H1 (cell line): ENCODE data around the gene LTBR. TPM values are rescaled to one million over a fixed set of nuclear protein-coding genes. Genes with fewer than 3 reads are reported as not detected.

ENCODE experiments used
- CTCF ChIA-PET: fragments of 300-600 bp; sonication (Branson Sonifier 250); formaldehyde crosslinking; loops from one replicate; lab custom pipeline; 2021; ENCODE audit not compliant: partially characterized antibody; lab: Charles Lee
- POLR2A ChIA-PET: fragments of 300-600 bp; sonication (Branson Sonifier 250); formaldehyde crosslinking; loops from one replicate; lab custom pipeline; 2021; ENCODE audit warnings: inconsistent platforms; ENCODE audit not compliant: partially characterized antibody; lab: Charles Lee
- DNase-seq, 2 experiments: peaks; one replicate each; pipeline versions ENCODE4 v3.0.0 to v3.0.0-alpha.2; 2010 to 2022; ENCODE audit warnings: low spot score in 2 of 2, low read depth in 1 of 2, mixed read lengths in 1 of 2
- FAIRE-seq: peaks from 2 replicates; lab custom pipeline; 2011; peaks lifted over from hg19 to GRCh38; lab: Jason Lieb, UNC
- H2AFZ ChIP-seq: 2 replicates; pipeline ENCODE4 v1.8.1; 2012; ENCODE audit warnings: low read length, inconsistent platforms
- H2AK5ac ChIP-seq: 2 replicates; pipeline ENCODE4 v1.6.1; 2013; ENCODE audit warnings: low read depth, low read length
- H2BK120ac ChIP-seq: replicated peaks from 2 replicates; pipeline ENCODE3; 2013; ENCODE audit warnings: low read depth, low read length, inconsistent platforms
- H2BK12ac ChIP-seq: 2 replicates; pipeline ENCODE4 v1.6.1; 2013; ENCODE audit warnings: low read depth, low read length
- H2BK15ac ChIP-seq: 2 replicates; pipeline ENCODE4 v1.6.1; 2013; ENCODE audit warnings: low read length
- H2BK20ac ChIP-seq: 2 replicates; pipeline ENCODE4 v1.6.1; 2013; ENCODE audit warnings: low read length
- H2BK5ac ChIP-seq: 2 replicates; pipeline ENCODE4 v1.6.1; 2013; ENCODE audit warnings: low read depth, low read length
- H3K14ac ChIP-seq: 2 replicates; pipeline ENCODE4 v1.6.1; 2013; ENCODE audit warnings: inconsistent platforms; ENCODE audit not compliant: insufficient read length
- H3K18ac ChIP-seq: 2 replicates; pipeline ENCODE4 v1.6.1; 2013; ENCODE audit warnings: low read length; ENCODE audit errors: extremely low read depth
- H3K23ac ChIP-seq: 2 replicates; pipeline ENCODE4 v1.6.1; 2013; ENCODE audit warnings: inconsistent platforms; ENCODE audit not compliant: insufficient read length
- H3K23me2 ChIP-seq: 2 replicates; pipeline ENCODE4 v1.6.1; 2013; ENCODE audit warnings: low read depth, low read length
- H3K27ac ChIP-seq: 2 replicates; pipeline ENCODE4 v1.6.1; 2011; ENCODE audit warnings: low read depth, low read length, inconsistent platforms
- H3K27me3 ChIP-seq, 4 experiments: replicated peaks in 1 of 4; 1 replicate in 1 of 4; 2 replicates in 3 of 4; pipeline versions ENCODE4 v1.6.1 to v1.8.1; 2011 to 2013; ENCODE audit warnings: low read length in 3 of 4, mild to moderate bottlenecking in 3 of 4, inconsistent platforms in 2 of 4, mixed read lengths in 2 of 4, moderate library complexity in 1 of 4; ENCODE audit not compliant: control insufficient read depth in 3 of 4, insufficient read depth in 3 of 4; ENCODE audit errors: extremely low read depth in 1 of 4
- H3K36me3 ChIP-seq, 4 experiments: 2 replicates each; pipeline versions ENCODE4 v1.6.1 to v1.8.1; 2011 to 2013; ENCODE audit warnings: mild to moderate bottlenecking in 4 of 4, low read length in 3 of 4, moderate library complexity in 2 of 4, control low read depth in 1 of 4, inconsistent platforms in 1 of 4; ENCODE audit not compliant: insufficient read depth in 4 of 4, control insufficient read depth in 2 of 4
- H3K4ac ChIP-seq: replicated peaks from 2 replicates; pipeline ENCODE3; 2013; ENCODE audit warnings: low read length, low read depth, mixed read lengths, inconsistent platforms; ENCODE audit not compliant: insufficient read length
- H3K4me1 ChIP-seq, 4 experiments: replicated peaks in 1 of 4; 1 replicate in 1 of 4; 2 replicates in 3 of 4; pipeline versions ENCODE4 v1.6.1 to v1.8.1; 2011 to 2013; ENCODE audit warnings: low read length in 3 of 4, inconsistent platforms in 2 of 4, mixed read lengths in 1 of 4; ENCODE audit not compliant: insufficient read depth in 4 of 4, control insufficient read depth in 3 of 4
- H3K4me2 ChIP-seq, 2 experiments: 2 replicates each; pipeline versions ENCODE4 v1.6.1 to v1.8.1; 2011 to 2013; ENCODE audit warnings: low read depth in 2 of 2, low read length in 2 of 2, control low read depth in 1 of 2, inconsistent platforms in 1 of 2, mild to moderate bottlenecking in 1 of 2; ENCODE audit not compliant: insufficient read depth in 1 of 2
- H3K4me3 ChIP-seq, 4 experiments: fragments of 200-600, 300-600 bp in 1 of 4; sonication (generic), shearing (Covaris generic), sonication (Bioruptor Twin) in 1 of 4; 2 replicates each; pipeline versions ENCODE4 v1.5.1 to v1.8.1; 2011 to 2016; ENCODE audit warnings: low read length in 4 of 4, low read depth in 3 of 4, control low read depth in 2 of 4, inconsistent platforms in 2 of 4, mild to moderate bottlenecking in 2 of 4, mixed read lengths in 1 of 4, moderate library complexity in 1 of 4; ENCODE audit not compliant: insufficient read depth in 2 of 4; ENCODE audit errors: extremely low read depth in 1 of 4
- H3K56ac ChIP-seq: replicated peaks from 2 replicates; pipeline ENCODE3; 2013; ENCODE audit warnings: low read depth, mild to moderate bottlenecking, mixed read lengths, low read length, inconsistent platforms; ENCODE audit not compliant: insufficient read length
- H3K79me1 ChIP-seq: 2 replicates; pipeline ENCODE4 v1.6.1; 2013; ENCODE audit warnings: low read depth, low read length, control low read depth
- H3K79me2 ChIP-seq, 2 experiments: 2 replicates each; pipeline versions ENCODE4 v1.6.1 to v1.8.1; 2012 to 2013; ENCODE audit warnings: low read length in 2 of 2, mild to moderate bottlenecking in 2 of 2, inconsistent platforms in 1 of 2; ENCODE audit not compliant: insufficient read depth in 2 of 2, control insufficient read depth in 1 of 2
- H3K9ac ChIP-seq, 4 experiments: replicated peaks in 1 of 4; 1 replicate in 1 of 4; 2 replicates in 3 of 4; pipeline versions ENCODE4 v1.6.1 to v1.8.1; 2011 to 2013; ENCODE audit warnings: low read depth in 3 of 4, low read length in 3 of 4, control low read depth in 2 of 4, mild to moderate bottlenecking in 2 of 4, moderate library complexity in 2 of 4, inconsistent platforms in 1 of 4; ENCODE audit errors: extremely low read depth in 1 of 4
- H3K9me3 ChIP-seq, 2 experiments: 2 replicates each; pipeline versions ENCODE4 v1.6.1 to v1.8.1; 2012 to 2013; ENCODE audit warnings: mild to moderate bottlenecking in 2 of 2, moderate library complexity in 2 of 2, control low read depth in 1 of 2, inconsistent platforms in 1 of 2, low read depth in 1 of 2, low read length in 1 of 2, mixed read lengths in 1 of 2; ENCODE audit not compliant: insufficient read depth in 2 of 2
- H4K20me1 ChIP-seq, 2 experiments: replicated peaks in 1 of 2; 2 replicates each; pipeline versions ENCODE3 to v1.8.1; 2011 to 2013; ENCODE audit warnings: inconsistent platforms in 2 of 2, low read length in 2 of 2, mild to moderate bottlenecking in 1 of 2; ENCODE audit not compliant: insufficient read depth in 2 of 2, control insufficient read depth in 1 of 2
- H4K5ac ChIP-seq: 2 replicates; pipeline ENCODE4 v1.6.1; 2013; ENCODE audit warnings: low read length, low read depth, mixed read lengths, inconsistent platforms; ENCODE audit not compliant: insufficient read length
- H4K8ac ChIP-seq: 2 replicates; pipeline ENCODE4 v1.8.0; 2013; ENCODE audit warnings: mild to moderate bottlenecking, moderate library complexity, low read length, inconsistent platforms; ENCODE audit not compliant: insufficient read depth; ENCODE audit errors: extremely low read depth
- H4K91ac ChIP-seq: replicated peaks from 2 replicates; pipeline ENCODE3; 2013; ENCODE audit warnings: low read length, mixed read lengths, inconsistent platforms; ENCODE audit not compliant: insufficient read length
- ASH2L ChIP-seq: fragments of 200-600, 300-600 bp; sonication (generic); IDR thresholded peaks from one replicate; pipeline ENCODE4 v1.7.1; 2017; ENCODE audit warnings: low read length
- ATF2 ChIP-seq: IDR thresholded peaks from 2 replicates; pipeline ENCODE4 v1.6.1; 2012; ENCODE audit warnings: low read length, inconsistent platforms
- CBX5 ChIP-seq: fragments of 300-800, 300-1000 bp; sonication (generic); IDR thresholded peaks from 2 replicates; pipeline ENCODE4 v1.7.1; 2016; ENCODE audit warnings: antibody characterized with exemption, low read length, low read depth
- CHD1 ChIP-seq: IDR thresholded peaks from 2 replicates; pipeline ENCODE4 v1.6.1; 2012; ENCODE audit warnings: low read depth, low read length, improper control_type of control experiment
- EGR1 ChIP-seq: IDR thresholded peaks from 2 replicates; pipeline ENCODE4 v1.6.1; 2011; ENCODE audit warnings: low read depth, low read length, borderline replicate concordance
- EZH2 ChIP-seq: fragments of 200-600 bp; sonication (generic); IDR thresholded peaks from 2 replicates; pipeline ENCODE4 v1.7.1; 2012; ENCODE audit warnings: low read depth, mild to moderate bottlenecking, moderate library complexity, low read length, inconsistent platforms; ENCODE audit not compliant: severe bottlenecking
- JUN ChIP-seq: IDR thresholded peaks from 2 replicates; pipeline ENCODE4 v1.6.1; 2011; ENCODE audit warnings: low read depth, mild to moderate bottlenecking, improper control_type of control experiment, low read length
- RAD21 ChIP-seq, 2 experiments: IDR thresholded peaks in 1 of 2; conservative IDR thresholded peaks in 1 of 2; 2 replicates each; pipeline ENCODE4 v1.6.1; 2011; ENCODE audit warnings: low read depth in 2 of 2, low read length in 2 of 2, improper control_type of control experiment in 1 of 2, inconsistent platforms in 1 of 2, mild to moderate bottlenecking in 1 of 2, moderate library complexity in 1 of 2
- SP2 ChIP-seq: IDR thresholded peaks from 2 replicates; pipeline ENCODE4 v1.6.1; 2012; ENCODE audit warnings: mild to moderate bottlenecking, low read length, inconsistent platforms
- SRF ChIP-seq: IDR thresholded peaks from 2 replicates; pipeline ENCODE4 v1.6.1; 2011; ENCODE audit warnings: mild to moderate bottlenecking, low read depth, low read length, moderate library complexity
- TAF1 ChIP-seq: IDR thresholded peaks from 2 replicates; pipeline ENCODE4 v1.6.1; 2011; ENCODE audit warnings: mild to moderate bottlenecking, low read depth, low read length
- TBP ChIP-seq: IDR thresholded peaks from 2 replicates; pipeline ENCODE4 v1.6.1; 2011; ENCODE audit warnings: low read depth, low read length, improper control_type of control experiment
- YY1 ChIP-seq: IDR thresholded peaks from 2 replicates; pipeline ENCODE4 v1.6.1; 2011; ENCODE audit warnings: low read depth, mild to moderate bottlenecking, low read length
- WGBS, 2 experiments: shearing (Covaris generic) in 1 of 2; methylation state at CpG; one replicate each; pipeline versions ENCODE4 v1.1.6 to v1.1.7; 2013 to 2015; ENCODE audit warnings: low lambda C conversion rate in 2 of 2, mixed read lengths in 2 of 2, inconsistent platforms in 1 of 2, low coverage in 1 of 2, missing lambda C conversion rate in 1 of 2; ENCODE audit not compliant: insufficient replicate concordance in 2 of 2, insufficient coverage in 1 of 2, insufficient read length in 1 of 2; ENCODE audit errors: extremely low coverage in 1 of 2, missing lambda C conversion rate in 1 of 2; 5-methylcytosine and 5-hydroxymethylcytosine counted together
- polyA plus RNA-seq, 7 experiments: library from polyadenylated mRNA; depleted of rRNA in 3 of 7; stranded (reverse) in 5 of 7; unstranded in 2 of 7; fragments of >200 nt in 5 of 7; fragments of 200-250 nt in 2 of 7; gene quantifications; 1 replicate in 5 of 7; 2 replicates in 1 of 7; 4 replicates in 1 of 7; pipeline versions ENCODE4 v1.2.1 to v1.2.3, GENCODE V29; 2011 to 2013; ENCODE audit warnings: missing spikeins in 2 of 7, mixed read lengths in 2 of 7
- total RNA-seq: library from RNA; stranded (reverse); fragmentation: NEBNext Ultra II Directional; extraction: Animal tissue kit (Norgen Biotek cat#: 25700); gene quantifications from 2 replicates; pipeline ENCODE4 v1.2.1, GENCODE V29; 2021

The LTBR gene
- total and polyA plus RNA-seq, 2 of the 8 experiments (the other 6 are each of a cell fraction or from before 2014, with no cell fraction given) = 5.1 to 6.3 TPM

GRCh38 chr12:6440391-6440790, 56.4 kb downstream of the LTBR start:
- CTCF ChIA-PET = interaction anchor here (1.1 to 2.9 kb wide), 4 partner anchors 12 to 25 kb away, joined by 3 to 22 read pairs (median 8); no protein-coding TSS in a partner anchor
- Histone ChIP-seq H3K27ac (no peak overlapping the region), H3K56ac (no peak overlapping the region), H3K14ac (no peak overlapping the region), H2AFZ (no peak overlapping the region), H4K20me1 (no peaks in the 10 kb centered on the region), H3K79me2 (no peaks in the 10 kb centered on the region), H3K27me3 (no peaks in the 10 kb centered on the region), H2BK20ac (no peak overlapping the region), H3K9ac (no peak overlapping the region), H2BK5ac (no peak overlapping the region), H4K8ac (no peak overlapping the region), H3K36me3 (no peaks in the 10 kb centered on the region), H3K4me3 (no peak overlapping the region), H2BK12ac (no peak overlapping the region), H3K4me2 (no peak overlapping the region), H3K4me1 (no peaks in the 10 kb centered on the region), H2BK15ac (no peak overlapping the region), H2AK5ac (no peak overlapping the region), H3K79me1 (no peaks in the 10 kb centered on the region), H2BK120ac (no peak overlapping the region), H3K9me3 (no peaks in the 10 kb centered on the region), H4K91ac (no peak overlapping the region), H3K23me2 (no peaks in the 10 kb centered on the region), H3K23ac (no peak overlapping the region), H4K5ac (no peak overlapping the region), H3K4ac (no peak overlapping the region), H3K18ac (no peak overlapping the region)
- WGBS, 2 experiments = 80% methylated on average over 1 of the region's 1 CpG; no CpG with 5 or more reads in 1 of the 2 experiments
- POLR2A ChIA-PET = interaction anchor here (0.6 to 3.1 kb wide), 4 partner anchors 12 to 66 kb away, joined by 3 to 13 read pairs (median 9); partner anchors contain the start of genes TAPBPL and VAMP1
- no peak for DNase-seq
- FAIRE-seq = no peak
- TF ChIP-seq YY1 = no peak
- no peak for TF ChIP-seq TAF1
- TF ChIP-seq SRF = no peak
- TF ChIP-seq EZH2 = no peak
- TF ChIP-seq TBP = no peak
- no peak for TF ChIP-seq CBX5
- no peak for TF ChIP-seq JUN
- no peak for TF ChIP-seq ASH2L
- no peak for TF ChIP-seq RAD21 (IDR thresholded peaks at IDR 0.05 in 1 of 2, conservative IDR thresholded peaks at IDR 0.05 in 1 of 2; ENCODE audit: low read depth in 2 of 2, low read length in 2 of 2)
- no peak for TF ChIP-seq CHD1
- no peak for TF ChIP-seq ATF2
- no peak for TF ChIP-seq SP2
- no peak for TF ChIP-seq EGR1
